SK-MEL-5 (cell line): ENCODE data around the gene PIK3R5. TPM values are rescaled to one million over a fixed set of nuclear protein-coding genes. Genes with fewer than 3 reads are reported as not detected.
"Not testable (repeated sequence)": the region's sequence is repeated elsewhere in the genome, so short reads cannot be mapped to it uniquely, and the experiment has no call there.

ENCODE experiments used
- DNase-seq: peaks from one replicate; pipeline ENCODE4 v3.0.0-alpha.2; 2016; ENCODE audit warnings: low read depth, low spot score
- in situ Hi-C: cut with HindIII; loops from 2 replicates; pipeline ENCODE4 v1.10.0; 2016; ENCODE audit warnings: low sequenced_read_pairs, high pct_unique_total_duplicates, low pct_unique_long_range_greater_than_20kb
- total RNA-seq: library from RNA; depleted of rRNA; stranded (reverse); fragments of >200 nt; shearing (Covaris generic); gene quantifications from 2 replicates; pipeline ENCODE4 v1.2.3, GENCODE V29; 2014

PIK3R5 gene
- total RNA-seq, 1 experiment from 2014 or later: 0.82 TPM

GRCh38 chr17:8991514-8992285, 26.2 kb upstream of the PIK3R5 start:
- in situ Hi-C loops: no loop called here
- peak; percentile 77 for DNase-seq

- DNase-seq, in situ Hi-C loops: not testable (repeated sequence)
These were observed 22.9 kb upstream of the PIK3R5 start for GRCh38 chr17:8988263-8988935.

GRCh38 chr17:8986295-8986694, 20.8 kb upstream of the PIK3R5 start:
- in situ Hi-C loops: no loop called here
- no peak for DNase-seq

- in situ Hi-C loops: no loop called here
- DNase-seq: no peak
These were observed 19.7 kb upstream of the PIK3R5 start for GRCh38 chr17:8985054-8985701.

GRCh38 chr17:8984225-8984624, 18.7 kb upstream of the PIK3R5 start:
- in situ Hi-C loops, DNase-seq: not testable (repeated sequence)

- in situ Hi-C loops: no loop called here
- no peak for DNase-seq
These were observed 15.9 kb upstream of the PIK3R5 start for GRCh38 chr17:8981443-8981842.

- in situ Hi-C loops: no loop called here
- no peak for DNase-seq
These were observed 14.2 kb upstream of the PIK3R5 start for GRCh38 chr17:8979715-8980114.

- peak; percentile 25 for DNase-seq
- in situ Hi-C loops: no loop called here
These were observed 11.1 kb upstream of the PIK3R5 start for GRCh38 chr17:8976638-8977037.

- in situ Hi-C loops: no loop called here
- peak; percentile 11 for DNase-seq
These were observed 9.7 kb upstream of the PIK3R5 start for GRCh38 chr17:8975091-8975725.

- no peak for DNase-seq
- in situ Hi-C loops: no loop called here
These were observed 4.4 kb upstream of the PIK3R5 start for GRCh38 chr17:8969901-8970300.

GRCh38 chr17:8968503-8968902, 3.0 kb upstream of the PIK3R5 start:
- in situ Hi-C loops: no loop called here
- DNase-seq: no peak

- in situ Hi-C loops: no loop called here
These were observed 2.4 kb upstream of the PIK3R5 start for GRCh38 chr17:8967861-8968260.

GRCh38 chr17:8966926-8967325, 1.4 kb upstream of the PIK3R5 start:
- in situ Hi-C loops: no loop called here

More at GRCh38 chr17:8967861-8968260, 2.4 kb upstream of the PIK3R5 start:
- DNase-seq: no peak

GRCh38 chr17:8964801-8965393, 610 bp downstream of the PIK3R5 start:
- in situ Hi-C loops: no loop called here
- no peak for DNase-seq

More at GRCh38 chr17:8966926-8967325, 1.4 kb upstream of the PIK3R5 start:
- no peak for DNase-seq

- DNase-seq: no peak
- in situ Hi-C loops: no loop called here
These were observed 1.8 kb downstream of the PIK3R5 start for GRCh38 chr17:8963647-8964258.

- in situ Hi-C loops: no loop called here
- DNase-seq: no peak
These were observed 2.5 kb downstream of the PIK3R5 start for GRCh38 chr17:8963014-8963413.

GRCh38 chr17:8961829-8962228, 3.7 kb downstream of the PIK3R5 start:
- in situ Hi-C loops: no loop called here
- DNase-seq: no peak
